PC-3 (cell line): ENCODE data around the gene TNFSF10. TPM values are rescaled to one million over a fixed set of nuclear protein-coding genes. Genes with fewer than 3 reads are reported as not detected.
A peak's percentile ranks its signal among the peaks of the same experiment; 100 is the strongest.

ENCODE experiments used
- ATAC-seq: fragments of 200-7000 bp; cut with Tn5 transposase; 2 replicates; pipeline ENCODE4 v1.9.1; 2020; ENCODE audit warnings: mild to moderate bottlenecking, moderate library complexity
- BruUV-seq: library from RNA; stranded (reverse); fragments of 400-500 nt; replicated peaks from 2 replicates; lab custom pipeline; 2021; lab: Mats Ljungman, UMichigan
- CTCF ChIA-PET: fragments of 300-600 bp; sonication (Branson Sonifier 250); formaldehyde crosslinking; loops from one replicate; lab custom pipeline; 2022; ENCODE audit warnings: antibody characterized with exemption; lab: Charles Lee
- POLR2A ChIA-PET: fragments of 300-600 bp; sonication (Branson Sonifier 250); formaldehyde crosslinking; loops from one replicate; lab custom pipeline; 2022; ENCODE audit warnings: antibody characterized with exemption; ENCODE audit not compliant: unreplicated experiment; lab: Charles Lee
- DNase-seq: peaks from one replicate; pipeline ENCODE4 v3.0.0-alpha.2; 2015
- H2AFZ ChIP-seq: fragments of 300-600 bp; sonication (generic); 2 replicates; pipeline ENCODE4 v1.6.0; 2016; ENCODE audit warnings: antibody characterized with exemption, low read length
- H3F3A ChIP-seq: fragments of 300-600 bp; sonication (generic); one replicate; pipeline ENCODE4 v1.6.0; 2017; ENCODE audit warnings: antibody characterized with exemption, low read length, control low read depth, mild to moderate bottlenecking; ENCODE audit not compliant: unreplicated experiment
- H3K27ac ChIP-seq: fragments of 300-600 bp; sonication (generic); 2 replicates; pipeline ENCODE4 v1.5.1; 2016; ENCODE audit warnings: mild to moderate bottlenecking, low read length
- H3K27me3 ChIP-seq: fragments of 300-600 bp; sonication (generic); 2 replicates; pipeline ENCODE4 v1.6.1; 2016; ENCODE audit warnings: low read length, mixed read lengths
- H3K36me3 ChIP-seq: fragments of 300-600 bp; sonication (generic); 2 replicates; pipeline ENCODE4 v1.6.1; 2016; ENCODE audit warnings: low read depth, mixed run types, low read length, mixed read lengths
- H3K4me1 ChIP-seq: fragments of 300-600 bp; sonication (generic); 2 replicates; pipeline ENCODE4 v1.5.1; 2016; ENCODE audit warnings: low read length; ENCODE audit not compliant: insufficient read depth
- H3K4me2 ChIP-seq: fragments of 300-600 bp; sonication (generic); 2 replicates; pipeline ENCODE4 v1.6.0; 2016; ENCODE audit warnings: low read length
- H3K4me3 ChIP-seq: fragments of 300-600 bp; sonication (generic); 2 replicates; pipeline ENCODE4 v1.5.1; 2016; ENCODE audit warnings: mild to moderate bottlenecking, low read length, mixed read lengths
- H3K79me2 ChIP-seq: fragments of 300-600 bp; sonication (generic); 2 replicates; pipeline ENCODE4 v1.6.1; 2017; ENCODE audit warnings: low read length, mixed read lengths
- H3K9ac ChIP-seq: fragments of 300-600 bp; sonication (generic); 2 replicates; pipeline ENCODE4 v1.6.0; 2016; ENCODE audit warnings: mild to moderate bottlenecking, low read length
- H3K9me2 ChIP-seq: fragments of 300-600 bp; sonication (generic); replicated peaks from 2 replicates; pipeline ENCODE4 v1.6.1; 2016; ENCODE audit warnings: mixed run types, low read length, mixed read lengths
- H3K9me3 ChIP-seq: fragments of 300-600 bp; sonication (generic); 2 replicates; pipeline ENCODE4 v1.6.1; 2016; ENCODE audit warnings: low read length, mixed read lengths
- H4K20me1 ChIP-seq: fragments of 300-600 bp; sonication (generic); 2 replicates; pipeline ENCODE4 v1.6.1; 2016; ENCODE audit warnings: low read length, mixed read lengths
- CTCF ChIP-seq: fragments of 300-600 bp; sonication (generic); conservative IDR thresholded peaks from 2 replicates; pipeline ENCODE4 v1.5.1; 2017; ENCODE audit warnings: antibody characterized with exemption, low read depth, mild to moderate bottlenecking, low read length
- EZH2 ChIP-seq: fragments of 300-600 bp; sonication (generic); IDR thresholded peaks from one replicate; pipeline ENCODE4 v1.6.1; 2017; ENCODE audit warnings: antibody characterized with exemption, mild to moderate bottlenecking, low read length; ENCODE audit not compliant: unreplicated experiment
- EZH2phosphoT487 ChIP-seq: fragments of 300-600 bp; sonication (generic); IDR thresholded peaks from 2 replicates; pipeline ENCODE4 v1.6.1; 2018; ENCODE audit warnings: mild to moderate bottlenecking, antibody characterized with exemption, low read length, borderline replicate concordance
- intact Hi-C: fragments of 100-400 bp; cut with micrococcal nuclease; formaldehyde crosslinking; loops from 2 replicates; pipeline ENCODE4 v1.9.0; 2023
- total RNA-seq: library from RNA; depleted of rRNA; stranded (reverse); fragments of >200 nt; gene quantifications from 2 replicates; pipeline ENCODE4 v1.2.3, GENCODE V29; 2014

TNFSF10 gene
- total RNA-seq, 1 experiment from 2014 or later: 0.58 TPM

- Histone ChIP-seq H4K20me1 (no peaks in the 10 kb centered on the region), H3K4me1 (peaks cover 44% of the 10 kb centered on the region), H3F3A (no peaks in the 10 kb centered on the region), H3K4me3 (peak overlapping the region; percentile 40), H2AFZ (peak overlapping the region; percentile 45), H3K27me3 (no peaks in the 10 kb centered on the region), H3K79me2 (no peaks in the 10 kb centered on the region), H3K9me2 (no peaks in the 10 kb centered on the region), H3K36me3 (no peaks in the 10 kb centered on the region), H3K9ac (peak overlapping the region; percentile 61), H3K4me2 (peak overlapping the region; percentile 72), H3K27ac (peak overlapping the region; percentile 91), H3K9me3 (no peaks in the 10 kb centered on the region)
- ChIA-PET POLR2A (interaction anchor here (0.6 kb wide), 1 partner anchor 11 kb away, joined by 6 read pairs; no protein-coding TSS in a partner anchor), CTCF (interaction anchor here (0.6 kb wide), 1 partner anchor 543 kb away, joined by 5 read pairs; no protein-coding TSS in a partner anchor)
- ATAC-seq (peak; percentile 59), DNase-seq (peak; percentile 62)
- TF ChIP-seq EZH2phosphoT487 (no peak), EZH2 (no peak), CTCF (no peak)
- intact Hi-C loops: loop anchor here (1.0 to 5.0 kb wide), 5 partner anchors 33 to 188 kb away; partner anchors contain the start of gene ECT2
- BruUV-seq: TSS peak; percentile 52
Measured at GRCh38 chr3:172562871-172563865, 39.9 kb upstream of the TNFSF10 start.

- Histone ChIP-seq H3K9ac (peak overlapping the region; percentile 61), H3K4me3 (no peak overlapping the region), H4K20me1 (no peaks in the 10 kb centered on the region), H3K79me2 (no peaks in the 10 kb centered on the region), H3K9me3 (no peaks in the 10 kb centered on the region), H3K4me1 (peaks cover 44% of the 10 kb centered on the region), H3K4me2 (peak overlapping the region; percentile 72), H3K27me3 (no peaks in the 10 kb centered on the region), H3K9me2 (no peaks in the 10 kb centered on the region), H2AFZ (no peak overlapping the region), H3F3A (no peaks in the 10 kb centered on the region), H3K27ac (peak overlapping the region; percentile 91), H3K36me3 (no peaks in the 10 kb centered on the region)
- intact Hi-C loops: loop anchor here (1.0 to 5.0 kb wide), 4 partner anchors 46 to 189 kb away; partner anchors contain the start of gene ECT2
- BruUV-seq: TSS peak; percentile 65
- POLR2A ChIA-PET: interaction anchor here (0.6 kb wide), 2 partner anchors 58 to 107 kb away, joined by 3 to 7 read pairs; no protein-coding TSS in a partner anchor
- DNase-seq: peak; percentile 85
- no peak for TF ChIP-seq CTCF
- no peak for TF ChIP-seq EZH2phosphoT487
- no peak for TF ChIP-seq EZH2
- peak; percentile 90 for ATAC-seq
- CTCF ChIA-PET: no interaction called here
Measured at GRCh38 chr3:172561897-172562640, 38.8 kb upstream of the TNFSF10 start.
